ES-I3 (cell line): Measurements from ENCODE around the gene UHRF2.
"Not testable (repeated sequence)": the region's sequence is repeated elsewhere in the genome, so short reads cannot be mapped to it uniquely, and the experiment has no call there.

Experiments used
- H3K36me3 ChIP-seq: 2 replicates; pipeline ENCODE4 v1.6.1; 2013; ENCODE audit warnings: mild to moderate bottlenecking, low read length, control low read depth, moderate library complexity; ENCODE audit not compliant: insufficient read depth
- H3K4me1 ChIP-seq: 2 replicates; pipeline ENCODE4 v1.6.1; 2013; ENCODE audit warnings: mild to moderate bottlenecking, control low read depth, low read length; ENCODE audit not compliant: insufficient read depth
- H3K9ac ChIP-seq: 2 replicates; pipeline ENCODE4 v1.6.1; 2013; ENCODE audit warnings: low read depth, mild to moderate bottlenecking, low read length, moderate library complexity
- H3K9me3 ChIP-seq: 2 replicates; pipeline ENCODE4 v1.6.1; 2013; ENCODE audit warnings: mild to moderate bottlenecking, low read length, moderate library complexity; ENCODE audit not compliant: control insufficient read depth, insufficient read depth

UHRF2 gene, protein sequence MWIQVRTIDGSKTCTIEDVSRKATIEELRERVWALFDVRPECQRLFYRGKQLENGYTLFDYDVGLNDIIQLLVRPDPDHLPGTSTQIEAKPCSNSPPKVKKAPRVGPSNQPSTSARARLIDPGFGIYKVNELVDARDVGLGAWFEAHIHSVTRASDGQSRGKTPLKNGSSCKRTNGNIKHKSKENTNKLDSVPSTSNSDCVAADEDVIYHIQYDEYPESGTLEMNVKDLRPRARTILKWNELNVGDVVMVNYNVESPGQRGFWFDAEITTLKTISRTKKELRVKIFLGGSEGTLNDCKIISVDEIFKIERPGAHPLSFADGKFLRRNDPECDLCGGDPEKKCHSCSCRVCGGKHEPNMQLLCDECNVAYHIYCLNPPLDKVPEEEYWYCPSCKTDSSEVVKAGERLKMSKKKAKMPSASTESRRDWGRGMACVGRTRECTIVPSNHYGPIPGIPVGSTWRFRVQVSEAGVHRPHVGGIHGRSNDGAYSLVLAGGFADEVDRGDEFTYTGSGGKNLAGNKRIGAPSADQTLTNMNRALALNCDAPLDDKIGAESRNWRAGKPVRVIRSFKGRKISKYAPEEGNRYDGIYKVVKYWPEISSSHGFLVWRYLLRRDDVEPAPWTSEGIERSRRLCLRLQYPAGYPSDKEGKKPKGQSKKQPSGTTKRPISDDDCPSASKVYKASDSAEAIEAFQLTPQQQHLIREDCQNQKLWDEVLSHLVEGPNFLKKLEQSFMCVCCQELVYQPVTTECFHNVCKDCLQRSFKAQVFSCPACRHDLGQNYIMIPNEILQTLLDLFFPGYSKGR

DNA sequence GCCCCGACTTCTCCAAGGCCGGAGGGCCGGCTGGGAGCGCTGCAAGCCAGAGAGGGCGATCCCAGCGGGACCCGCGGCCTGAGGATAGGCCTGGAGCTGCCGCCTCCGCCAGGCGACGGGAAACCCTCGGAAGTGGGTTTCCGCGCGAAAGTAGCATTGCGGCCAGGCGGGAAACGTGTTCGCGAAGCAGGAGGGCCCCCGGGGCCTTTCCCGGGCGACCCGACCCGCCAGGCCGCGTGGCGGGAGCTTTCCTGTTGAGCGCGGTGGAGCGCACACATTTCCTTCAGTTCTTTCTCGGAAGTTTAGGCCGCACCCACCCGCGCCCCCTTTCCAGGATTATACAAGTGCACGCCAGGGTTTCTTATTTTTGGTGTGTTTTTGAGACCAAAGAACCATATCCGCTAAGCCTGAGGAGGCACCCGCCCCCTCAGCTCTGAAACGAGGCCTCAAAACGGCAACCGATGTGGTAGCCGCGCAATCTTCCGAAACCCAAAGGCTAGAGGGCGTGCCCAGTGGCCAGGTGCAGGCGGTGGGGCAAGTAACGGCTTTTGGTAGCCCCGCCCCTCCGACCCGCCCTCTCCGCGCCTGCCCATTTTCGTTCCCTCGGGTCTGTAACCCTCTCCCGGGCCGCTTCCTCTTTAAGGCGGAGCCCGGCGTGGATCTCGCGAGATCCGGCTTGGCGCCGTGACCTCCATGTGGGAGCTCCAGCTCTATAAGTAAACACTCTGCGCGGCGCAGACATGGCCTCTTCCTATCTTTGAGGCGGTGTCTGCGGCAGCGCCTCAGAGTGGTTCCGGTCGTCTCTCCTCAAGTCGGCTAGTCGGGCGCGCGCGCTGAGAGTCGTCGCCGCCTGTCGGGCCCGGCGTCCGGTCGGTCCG, at the start of gene UHRF2:
Gene UHRF2 (plus strand): TSS at position 713 of the 878 bp plus-strand sequence. CDS start 292 bp downstream, outside the sequence.
- Histone ChIP-seq H3K4me1 (no peaks in the 10 kb centered on the region), H3K9ac (peak within 1 kb of the TSS; percentile 98), H3K36me3 (no peaks in the 10 kb centered on the region), H3K9me3 (no peaks in the 10 kb centered on the region)

DNA sequence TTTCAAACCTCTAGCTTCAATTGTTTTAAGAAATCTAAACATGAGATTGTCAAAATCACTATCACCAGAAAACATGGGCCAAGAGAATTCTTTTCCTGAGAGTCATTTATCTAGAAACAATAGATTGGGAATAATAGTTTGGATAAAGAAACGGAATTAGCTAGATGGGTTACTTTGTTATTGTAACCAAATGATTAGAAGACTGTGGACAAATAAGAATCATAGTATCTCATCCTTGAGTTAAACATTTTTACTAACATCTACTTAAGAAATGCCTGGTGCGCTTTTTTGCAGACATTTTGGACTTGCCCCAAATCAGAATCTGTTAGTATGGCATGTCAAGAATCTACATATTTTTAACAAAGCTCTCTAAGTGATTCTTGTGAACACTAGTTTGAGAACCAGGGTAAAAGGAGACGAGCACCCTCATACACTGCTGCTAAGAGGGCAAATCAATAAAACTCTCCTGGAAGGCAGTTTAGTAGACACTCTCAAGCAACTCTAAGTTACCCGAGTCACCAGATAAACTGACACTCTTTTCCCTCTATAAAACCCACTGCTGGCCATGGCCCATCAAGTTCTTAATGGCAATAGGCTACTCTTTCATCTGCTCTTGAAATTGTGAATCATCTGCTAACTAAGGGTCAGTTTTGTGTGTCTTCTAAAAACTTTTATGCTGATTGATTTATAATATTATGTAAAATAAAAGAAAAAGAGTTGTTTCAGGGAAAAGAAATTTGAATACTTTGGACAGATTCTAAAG, 45.7 kb upstream of the UHRF2 start:
- no peaks in the 10 kb centered on the region; the same call in 1 of the 2 replicates for H3K9me3 ChIP-seq
- no peak overlapping the region for H3K9ac ChIP-seq
- no peaks in the 10 kb centered on the region for H3K4me1 ChIP-seq
- H3K36me3 ChIP-seq = no peaks in the 10 kb centered on the region

DNA sequence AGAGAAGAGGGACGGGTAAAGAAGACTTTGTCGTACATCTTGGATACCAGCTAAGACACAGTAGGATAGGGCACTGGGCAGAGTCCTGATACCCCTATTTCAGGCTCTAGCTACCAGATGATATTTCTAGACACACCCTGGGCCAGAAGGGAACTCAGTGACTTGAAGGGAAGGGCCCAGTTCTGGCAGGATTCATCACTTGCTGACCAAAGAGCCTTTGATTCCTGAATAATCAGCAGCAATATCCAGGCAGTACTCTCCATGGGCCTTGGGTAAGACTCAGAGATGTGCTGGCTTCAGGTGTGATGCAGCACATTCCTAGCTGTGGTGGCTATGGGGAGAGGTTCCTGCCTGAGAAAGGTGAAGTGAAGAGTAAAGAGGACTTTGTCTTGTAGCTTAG, 44.2 kb upstream of the UHRF2 start:
- H3K4me1 ChIP-seq = no peaks in the 10 kb centered on the region
- H3K9me3 ChIP-seq = peaks cover 4% of the 10 kb centered on the region
- no peak overlapping the region for H3K9ac ChIP-seq
- no peaks in the 10 kb centered on the region for H3K36me3 ChIP-seq

DNA sequence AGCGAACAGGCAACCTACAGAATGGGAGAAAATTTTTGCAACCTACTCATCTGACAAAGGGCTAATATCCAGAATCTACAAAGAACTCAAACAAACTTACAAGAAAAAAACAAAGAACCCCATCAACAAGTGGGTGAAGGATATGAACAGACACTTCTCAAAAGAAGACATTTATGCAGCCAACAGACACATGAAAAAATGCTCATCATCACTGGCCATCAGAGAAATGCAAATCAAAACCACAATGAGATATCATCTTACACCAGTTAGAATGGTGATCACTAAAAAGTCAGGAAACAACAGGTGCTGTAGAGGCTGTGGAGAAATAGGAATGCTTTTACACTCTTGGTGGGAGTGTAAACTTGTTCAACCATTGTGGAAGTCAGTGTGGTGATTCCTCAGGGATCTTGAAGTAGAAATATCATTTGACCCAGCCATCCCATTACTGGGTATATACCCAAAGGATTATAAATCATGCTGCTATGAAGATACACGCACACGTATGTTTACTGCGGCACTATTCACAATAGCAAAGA, 31.5 kb upstream of the UHRF2 start:
- H3K9me3 ChIP-seq, H3K9ac ChIP-seq, H3K36me3 ChIP-seq, H3K4me1 ChIP-seq: not testable (repeated sequence)

DNA sequence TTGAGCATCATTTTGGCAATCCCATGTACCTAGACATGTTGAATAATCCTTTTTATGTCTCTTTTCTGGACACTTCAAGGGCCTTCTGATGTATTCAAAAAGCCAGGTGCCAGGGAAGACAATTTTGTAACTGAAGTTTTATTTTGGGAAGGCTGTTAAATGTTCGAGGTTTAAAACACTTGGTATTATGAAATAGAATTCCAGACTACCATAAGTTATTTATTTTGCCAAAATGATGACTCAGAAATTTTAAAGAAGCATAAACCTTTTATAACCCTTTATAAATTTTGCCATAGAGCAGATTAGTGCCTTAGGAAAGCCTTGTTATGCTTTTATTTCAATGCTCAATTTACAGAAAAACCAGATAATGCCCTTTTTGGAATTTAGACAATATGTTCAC, 30.3 kb upstream of the UHRF2 start:
- no peaks in the 10 kb centered on the region for H3K9me3 ChIP-seq
- H3K36me3 ChIP-seq = no peaks in the 10 kb centered on the region
- no peak overlapping the region for H3K9ac ChIP-seq
- H3K4me1 ChIP-seq = no peaks in the 10 kb centered on the region

DNA sequence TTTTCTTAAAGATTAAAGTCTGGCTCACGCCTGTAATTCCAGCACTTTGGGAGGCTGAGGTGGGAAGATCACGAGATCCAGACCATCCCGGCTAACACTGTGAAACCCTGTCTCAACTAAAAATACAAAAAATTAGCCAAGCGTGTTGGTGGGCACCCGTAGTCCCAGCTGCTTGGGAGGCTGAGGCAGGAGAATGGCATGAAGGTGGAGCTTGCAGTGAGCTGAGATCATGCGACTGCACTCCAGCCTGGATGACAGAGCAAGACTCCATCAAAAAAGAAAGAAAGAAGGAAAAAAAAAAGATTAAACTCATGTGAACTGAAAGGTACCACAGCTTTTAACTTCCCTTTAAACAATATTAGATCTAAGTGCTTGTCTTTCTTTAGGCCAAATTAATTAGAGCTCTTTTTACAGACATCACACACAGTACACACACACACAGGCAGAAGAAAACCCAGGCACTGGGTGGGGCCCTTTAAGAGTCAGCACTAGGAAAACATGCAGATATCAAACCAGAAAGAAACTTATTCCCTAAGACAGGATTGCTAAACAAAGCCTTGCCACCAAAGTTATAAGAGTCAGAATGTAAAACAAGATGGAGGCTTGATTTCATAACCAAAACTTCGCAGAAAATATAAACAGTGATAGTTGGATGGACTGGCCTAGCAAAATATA, 29.3 kb upstream of the UHRF2 start:
- H3K4me1 ChIP-seq = no peaks in the 10 kb centered on the region
- H3K9me3 ChIP-seq = no peaks in the 10 kb centered on the region
- no peaks in the 10 kb centered on the region for H3K36me3 ChIP-seq
- H3K9ac ChIP-seq = no peak overlapping the region

DNA sequence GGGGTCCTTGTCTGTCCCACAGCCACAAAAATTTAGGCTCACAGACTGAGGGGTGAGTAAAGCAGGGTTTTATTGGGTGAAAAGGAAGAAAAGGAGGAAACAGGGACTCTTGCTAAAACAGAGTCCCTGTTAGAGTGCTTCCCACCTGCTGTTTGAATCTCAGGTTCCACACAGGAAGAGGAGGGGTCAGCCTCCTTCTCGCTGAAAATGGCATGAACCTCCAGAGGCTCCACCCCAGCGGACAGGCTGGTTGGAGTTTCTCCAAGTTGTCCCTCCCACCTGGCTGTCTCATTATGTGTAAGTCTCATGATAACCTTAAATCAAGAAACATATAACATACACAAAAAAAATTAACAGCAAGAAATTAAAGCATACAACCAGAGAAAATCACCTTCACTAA, 28.3 kb upstream of the UHRF2 start:
- Histone ChIP-seq H3K9ac (no peak overlapping the region), H3K36me3 (no peaks in the 10 kb centered on the region), H3K9me3 (no peaks in the 10 kb centered on the region)

DNA sequence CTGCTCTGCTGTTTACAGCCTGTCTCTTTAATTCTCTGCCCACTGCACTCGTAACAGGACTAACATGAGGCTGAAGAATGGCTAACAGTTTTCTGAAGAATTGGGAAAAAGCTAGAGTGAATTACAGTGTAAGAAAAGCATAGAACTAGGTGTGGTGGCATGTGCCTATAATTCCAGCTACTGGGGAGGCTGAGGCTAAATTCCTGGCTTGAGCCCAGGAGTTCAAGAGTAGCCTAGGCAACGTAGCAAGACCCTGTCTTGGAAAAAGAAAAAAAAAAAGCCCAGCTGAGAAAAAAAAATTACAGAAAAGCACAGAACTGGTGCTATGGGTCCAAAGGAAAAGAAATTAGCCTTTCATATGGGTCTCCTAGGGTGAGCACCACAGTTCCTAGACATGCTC, 13.9 kb upstream of the UHRF2 start:
- H3K9ac ChIP-seq = no peak overlapping the region
- H3K4me1 ChIP-seq = no peaks in the 10 kb centered on the region
- no peaks in the 10 kb centered on the region for H3K36me3 ChIP-seq
- no peaks in the 10 kb centered on the region for H3K9me3 ChIP-seq

More for the DNA sequence above, 28.3 kb upstream of the UHRF2 start:
- H3K4me1 ChIP-seq = no peaks in the 10 kb centered on the region

DNA sequence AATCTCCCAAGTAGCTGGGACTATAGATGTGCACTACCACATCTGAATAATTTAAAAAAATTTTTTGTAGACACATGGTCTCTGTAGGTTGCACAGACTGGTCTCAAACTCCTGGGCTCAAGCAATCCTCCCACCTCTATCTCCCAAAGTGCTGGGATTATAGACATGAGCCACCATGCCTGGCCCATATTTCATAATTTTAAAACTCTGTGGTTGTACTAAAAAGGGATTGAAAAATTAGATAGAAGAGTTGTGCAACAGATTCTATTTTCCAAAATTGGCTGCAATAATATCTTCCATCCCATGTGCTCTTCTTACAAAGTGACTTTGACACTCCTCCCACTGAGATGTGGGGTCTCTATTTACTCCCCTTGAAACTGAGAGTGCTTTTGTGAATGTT, 7.6 kb upstream of the UHRF2 start:
- Histone ChIP-seq H3K9me3 (no peaks in the 10 kb centered on the region), H3K4me1 (no peaks in the 10 kb centered on the region), H3K9ac (no peak overlapping the region), H3K36me3 (no peaks in the 10 kb centered on the region)

DNA sequence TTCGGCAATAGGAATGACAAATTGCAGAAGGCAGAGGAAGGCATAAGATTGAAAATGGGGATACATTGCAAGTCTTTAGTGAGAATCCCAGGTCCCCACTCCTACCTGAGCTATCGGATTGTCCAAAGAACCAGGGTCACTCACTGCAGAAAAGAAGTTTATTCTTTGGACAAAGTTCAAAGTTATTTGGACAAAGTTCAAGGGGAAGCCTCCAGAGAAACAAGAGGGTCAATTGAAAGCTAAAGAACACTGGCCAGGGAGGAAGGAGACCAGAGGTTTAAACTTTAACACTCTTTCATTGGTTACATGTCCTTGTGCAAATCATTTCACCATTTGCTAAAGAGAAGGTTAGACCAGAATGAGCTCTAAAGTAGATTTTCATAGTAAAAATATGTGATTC, 5.2 kb upstream of the UHRF2 start:
- Histone ChIP-seq H3K4me1 (no peaks in the 10 kb centered on the region), H3K9ac (no peak overlapping the region), H3K9me3 (no peaks in the 10 kb centered on the region), H3K36me3 (no peaks in the 10 kb centered on the region)

DNA sequence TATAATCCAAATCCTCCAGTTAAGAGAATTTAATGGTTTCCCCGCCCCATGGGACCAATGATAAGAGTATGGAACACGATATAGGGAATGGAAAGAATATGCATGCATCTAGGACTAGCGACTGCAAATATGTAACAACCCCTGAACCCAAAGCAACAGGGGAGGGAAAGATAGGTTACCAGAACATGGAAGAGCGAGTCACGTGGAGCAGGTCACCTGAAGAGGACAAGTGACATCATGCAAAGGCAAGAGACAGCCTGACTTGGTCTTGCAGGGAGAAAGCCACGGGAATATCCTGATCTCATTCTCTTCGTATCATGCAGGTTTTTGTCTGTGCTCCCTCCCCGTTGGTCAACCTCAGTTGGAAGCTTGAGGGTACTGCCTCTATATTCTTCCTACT, 4.7 kb upstream of the UHRF2 start:
- no peak overlapping the region for H3K9ac ChIP-seq
- no peaks in the 10 kb centered on the region for H3K36me3 ChIP-seq
- H3K9me3 ChIP-seq = no peaks in the 10 kb centered on the region
- H3K4me1 ChIP-seq = no peaks in the 10 kb centered on the region

DNA sequence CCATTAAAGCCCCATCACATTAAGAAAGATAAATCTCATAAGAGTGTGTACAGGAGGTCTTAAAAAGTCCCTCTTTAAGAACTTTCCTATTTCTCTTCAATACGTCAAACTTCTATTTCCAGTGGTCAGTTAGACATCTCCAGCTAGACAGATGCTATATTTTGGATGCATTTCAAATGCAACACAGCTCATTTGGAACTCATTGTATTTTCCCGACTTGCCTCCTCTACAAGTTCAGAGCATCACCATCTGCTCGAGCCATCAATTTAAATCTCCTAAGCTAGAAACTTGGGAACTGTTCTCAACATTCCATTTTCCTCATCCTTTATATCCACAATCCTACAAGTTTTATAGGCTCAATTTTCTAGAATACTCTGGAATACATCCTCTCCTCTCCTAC, 3.2 kb upstream of the UHRF2 start:
- no peaks in the 10 kb centered on the region for H3K9me3 ChIP-seq
- no peaks in the 10 kb centered on the region for H3K36me3 ChIP-seq
- H3K9ac ChIP-seq = no peak overlapping the region
- no peaks in the 10 kb centered on the region for H3K4me1 ChIP-seq

DNA sequence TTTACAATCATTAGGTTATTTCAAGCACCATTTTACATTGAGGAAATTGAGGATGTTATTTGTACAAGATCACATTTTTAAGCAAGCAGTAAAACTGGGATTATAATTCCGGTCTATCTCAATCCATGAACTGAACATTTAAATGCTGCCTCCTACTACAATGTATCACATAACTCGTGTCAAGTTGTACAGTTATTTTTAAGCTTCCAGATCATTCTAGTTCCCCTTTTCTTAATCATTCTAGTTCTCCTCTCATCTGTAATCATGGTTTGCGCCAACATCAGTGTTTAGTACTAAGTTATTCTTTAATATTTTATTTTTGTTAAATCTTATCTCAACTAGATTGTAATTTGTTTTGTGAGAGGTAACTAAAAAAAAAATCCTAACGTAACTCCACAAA, 2.4 kb upstream of the UHRF2 start:
- no peak overlapping the region for H3K9ac ChIP-seq
- H3K9me3 ChIP-seq = no peaks in the 10 kb centered on the region
- no peaks in the 10 kb centered on the region for H3K4me1 ChIP-seq
- no peaks in the 10 kb centered on the region for H3K36me3 ChIP-seq
